ENCODE measurements around the gene IGFBP1. TPM values are rescaled to one million over a fixed set of nuclear protein-coding genes. Genes with fewer than 3 reads are reported as not detected.
A peak's percentile ranks its signal among the peaks of the same experiment; 100 is the strongest.

The IGFBP1 gene
- total RNA-seq, 1 experiment from 2014 or later = not detected

DNA sequence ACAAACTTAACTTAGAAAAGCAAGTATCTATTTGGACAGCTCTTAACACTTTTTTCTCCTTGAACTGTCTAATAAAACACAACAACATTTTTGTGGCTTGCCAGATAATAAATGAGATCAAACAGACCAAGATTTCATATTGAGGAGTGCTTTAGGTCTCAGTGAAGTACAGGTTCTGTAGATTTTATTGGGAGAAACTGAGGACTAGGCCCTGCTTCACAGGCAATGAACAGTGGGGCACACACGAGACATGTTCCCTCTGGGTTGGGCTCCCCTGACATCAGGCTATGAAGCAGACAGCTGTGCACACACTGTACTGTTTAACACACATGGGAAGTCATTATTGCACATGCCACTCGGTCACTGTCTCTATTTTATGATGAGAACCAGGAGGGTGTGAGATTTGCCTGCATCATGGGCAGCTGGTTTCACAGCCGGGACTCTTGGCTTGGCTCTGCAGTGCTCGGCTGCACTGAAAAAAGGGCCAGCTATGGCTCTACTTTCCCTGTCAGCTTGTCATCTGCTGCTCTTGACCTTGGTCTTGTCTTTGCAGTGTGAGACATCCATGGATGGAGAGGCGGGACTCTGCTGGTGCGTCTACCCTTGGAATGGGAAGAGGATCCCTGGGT lies 4.2 kb downstream of the IGFBP1 start:
- DNase-seq (ENCODE audit: low read depth, low spot score) = no peak
- in situ Hi-C loops (cut with HindIII; ENCODE audit: low pct_unique_long_range_greater_than_20kb, low sequenced_read_pairs) = no loop called here

DNA sequence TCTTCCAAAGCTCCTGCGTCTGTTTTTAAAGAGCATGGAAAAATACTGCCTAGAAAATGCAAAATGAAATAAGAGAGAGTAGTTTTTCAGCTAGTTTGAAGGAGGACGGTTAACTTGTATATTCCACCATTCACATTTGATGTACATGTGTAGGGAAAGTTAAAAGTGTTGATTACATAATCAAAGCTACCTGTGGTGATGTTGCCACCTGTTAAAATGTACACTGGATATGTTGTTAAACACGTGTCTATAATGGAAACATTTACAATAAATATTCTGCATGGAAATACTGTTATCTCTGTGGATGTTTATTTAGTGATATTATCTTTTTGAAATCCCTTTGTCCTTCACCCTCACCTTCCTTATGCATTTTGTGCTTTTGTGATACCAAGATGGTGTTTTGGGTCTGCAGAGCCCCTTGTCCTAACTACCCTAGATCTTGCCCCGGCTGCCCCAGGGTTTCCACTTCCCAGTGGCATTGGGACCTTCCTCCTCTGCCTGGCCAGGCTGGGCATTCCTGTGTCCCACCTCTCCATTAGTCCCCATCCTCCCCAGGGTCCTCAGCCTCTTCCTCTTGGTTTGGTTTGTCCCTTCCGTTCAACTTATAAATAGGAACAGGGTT lies 5.2 kb downstream of the IGFBP1 start:
- in situ Hi-C loops (cut with HindIII; ENCODE audit: low pct_unique_long_range_greater_than_20kb, low sequenced_read_pairs) = no loop called here
- no peak for DNase-seq (ENCODE audit: low read depth, low spot score)

DNA sequence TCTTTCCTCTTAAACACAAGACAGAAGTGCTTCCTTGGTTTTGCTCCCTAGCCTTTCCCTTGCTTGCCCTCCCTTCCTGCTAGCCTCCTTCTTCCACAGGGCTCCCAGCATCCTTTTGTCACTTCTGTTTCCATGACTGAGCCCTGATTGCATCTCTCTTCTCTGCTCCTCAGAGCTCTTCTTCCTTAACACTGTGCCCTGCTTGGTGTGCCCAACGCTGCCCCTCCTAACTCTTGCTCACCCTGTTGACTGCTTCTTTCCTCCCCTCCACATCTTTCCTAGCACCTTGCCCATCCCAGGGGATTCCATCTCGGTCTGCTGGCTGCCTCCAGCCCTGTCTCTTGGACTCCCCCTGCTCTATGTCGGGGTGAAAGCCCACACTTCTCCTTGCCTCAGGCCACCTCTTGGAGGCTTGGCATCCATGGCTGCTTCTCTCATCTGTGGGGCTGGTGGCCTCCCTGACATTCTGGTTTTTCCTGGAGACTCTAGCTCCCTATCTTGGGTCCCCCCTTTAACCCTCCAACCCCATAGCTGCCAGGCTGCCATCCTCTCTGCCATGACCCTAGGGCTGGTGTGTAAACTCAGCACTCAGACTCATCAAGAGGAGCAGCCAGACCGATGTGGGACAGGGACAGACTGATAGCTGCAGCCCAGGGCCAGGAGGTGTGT lies 5.8 kb downstream of the IGFBP1 start:
- no peak for DNase-seq (ENCODE audit: low read depth, low spot score)
- in situ Hi-C loops (cut with HindIII; ENCODE audit: low pct_unique_long_range_greater_than_20kb, low sequenced_read_pairs) = no loop called here

DNA sequence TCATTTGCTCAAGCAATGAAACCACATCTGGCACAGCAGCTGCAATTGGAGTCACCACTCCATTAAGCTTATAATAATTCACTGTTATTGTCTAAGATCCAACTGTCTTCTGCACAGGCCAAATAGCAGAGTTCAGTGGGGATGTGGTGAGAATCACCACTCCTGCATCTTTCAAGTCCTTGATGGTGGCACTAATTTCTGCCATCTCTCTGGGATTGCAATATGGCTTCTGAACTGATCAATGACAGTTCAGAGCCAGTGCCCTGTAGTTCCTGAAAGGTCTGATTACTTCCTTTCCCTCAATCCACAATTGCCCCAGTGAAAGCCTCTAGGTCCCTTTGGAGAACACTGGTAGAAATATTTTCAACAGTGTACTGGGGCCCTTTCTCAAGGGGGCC lies 6.4 kb downstream of the IGFBP1 start:
- DNase-seq (ENCODE audit: low read depth, low spot score) = no peak
- in situ Hi-C loops (cut with HindIII; ENCODE audit: low pct_unique_long_range_greater_than_20kb, low sequenced_read_pairs) = no loop called here

DNA sequence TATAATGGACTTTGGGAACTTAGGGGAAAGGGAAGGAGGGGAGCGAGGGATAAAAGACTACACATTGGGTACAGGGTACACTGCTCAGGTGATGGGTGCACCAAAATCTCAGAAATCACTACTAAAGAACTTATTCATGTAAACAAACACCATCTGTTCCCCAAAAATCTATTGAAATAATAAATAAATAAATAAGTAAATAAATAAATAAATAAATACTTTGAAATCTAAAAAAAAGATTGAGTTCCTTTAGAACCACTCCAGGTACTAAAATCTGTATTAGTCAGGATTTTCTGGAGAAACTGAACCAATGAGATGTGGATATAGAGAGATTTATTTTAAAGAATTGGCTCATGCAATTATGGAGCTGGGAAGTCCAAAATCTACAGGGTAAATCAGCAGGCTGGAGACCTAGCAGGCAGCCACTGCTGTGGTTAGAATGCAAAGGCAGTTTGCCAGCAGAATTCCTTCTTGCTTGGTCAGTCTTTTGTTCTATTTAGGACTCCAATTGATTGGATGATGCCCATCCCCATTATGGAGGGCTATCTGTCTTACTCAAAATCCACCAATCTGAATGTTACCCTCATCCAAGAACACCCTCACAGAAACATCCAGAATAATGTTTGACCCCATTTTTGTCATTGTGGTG lies 8.9 kb downstream of the IGFBP1 start:
- DNase-seq (ENCODE audit: low read depth, low spot score) = no peak
- in situ Hi-C loops (cut with HindIII; ENCODE audit: low pct_unique_long_range_greater_than_20kb, low sequenced_read_pairs) = no loop called here

DNA sequence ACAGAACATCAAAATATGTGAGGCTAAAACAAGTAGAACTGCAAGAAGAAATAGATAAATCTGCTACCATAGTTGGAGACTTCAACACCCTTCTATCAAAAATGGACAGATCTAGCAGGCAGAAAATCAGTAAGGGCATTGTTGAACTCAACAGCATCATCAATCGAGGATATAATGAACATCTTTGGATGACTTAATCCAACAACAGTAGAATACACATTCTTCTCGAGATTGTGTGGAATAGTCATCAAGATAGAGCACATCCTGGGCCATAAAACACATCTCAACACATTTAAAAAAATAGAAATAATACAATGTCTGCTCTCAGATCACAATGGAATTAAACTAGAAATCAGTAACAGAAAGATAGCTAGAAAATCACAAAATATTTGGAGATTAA lies 9.9 kb downstream of the IGFBP1 start:
- no peak for DNase-seq (ENCODE audit: low read depth, low spot score)
- in situ Hi-C loops (cut with HindIII; ENCODE audit: low pct_unique_long_range_greater_than_20kb, low sequenced_read_pairs) = no loop called here

DNA sequence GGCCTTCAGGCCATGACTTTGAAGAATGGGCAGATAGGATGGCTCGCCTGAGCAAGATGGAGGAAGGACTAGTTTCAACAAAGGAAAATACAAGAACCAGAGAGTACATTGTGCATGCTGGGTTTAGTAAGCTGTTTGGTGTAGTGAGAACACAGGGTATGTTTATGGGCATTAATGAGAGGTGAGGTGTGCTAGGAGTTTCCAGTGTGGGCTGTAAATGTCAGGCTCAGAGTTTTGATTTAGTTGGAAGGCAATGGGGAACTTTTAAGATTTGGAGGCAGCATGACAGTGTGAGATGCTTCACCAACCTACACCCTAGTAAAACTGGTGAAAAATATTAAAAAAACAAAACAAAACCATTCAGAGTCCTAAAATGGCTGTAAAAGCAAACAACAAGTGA lies 13.3 kb downstream of the IGFBP1 start:
- in situ Hi-C loops (cut with HindIII; ENCODE audit: low pct_unique_long_range_greater_than_20kb, low sequenced_read_pairs) = no loop called here
- no peak for DNase-seq (ENCODE audit: low read depth, low spot score)

DNA sequence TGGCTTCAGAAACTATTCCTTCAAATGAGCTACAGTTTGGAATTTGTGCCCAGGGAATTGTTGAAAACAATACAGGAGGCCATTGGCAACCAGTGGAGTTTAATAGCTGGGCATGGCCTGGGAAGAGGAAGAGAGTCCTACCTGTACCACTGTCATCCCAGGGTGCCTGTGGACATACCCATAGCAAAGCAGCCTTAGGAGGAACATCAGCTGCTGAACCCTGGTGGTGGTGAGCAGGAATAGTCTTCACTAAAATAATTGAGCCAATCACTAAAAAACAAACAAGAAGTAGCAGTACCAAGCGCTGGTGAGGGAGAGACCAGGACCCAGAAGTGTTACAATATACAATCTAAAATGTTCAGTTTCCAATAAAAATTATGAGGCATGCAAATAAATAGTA lies 14.5 kb downstream of the IGFBP1 start:
- in situ Hi-C loops (cut with HindIII; ENCODE audit: low pct_unique_long_range_greater_than_20kb, low sequenced_read_pairs) = no loop called here
- DNase-seq (ENCODE audit: low read depth, low spot score) = no peak

DNA sequence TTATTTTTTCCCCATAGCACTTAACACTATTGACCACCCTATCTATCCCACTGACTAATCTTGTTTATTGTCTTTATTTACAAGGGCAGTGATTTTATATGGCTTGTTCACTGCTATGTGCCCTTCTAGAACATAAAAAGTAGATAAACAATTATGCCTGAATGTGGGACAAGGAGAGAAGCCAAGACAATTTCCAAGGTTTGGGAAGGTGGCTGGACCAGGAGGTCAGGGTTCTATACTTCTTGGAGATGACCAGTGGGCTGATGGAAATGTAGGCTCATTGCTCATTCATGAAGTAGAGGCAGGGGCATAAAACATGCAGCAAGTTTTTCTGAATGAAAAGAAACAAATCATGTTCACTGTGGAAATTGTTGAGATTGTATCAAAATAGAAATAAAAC lies 21.3 kb downstream of the IGFBP1 start:
- in situ Hi-C loops (cut with HindIII; ENCODE audit: low pct_unique_long_range_greater_than_20kb, low sequenced_read_pairs) = no loop called here
- DNase-seq (ENCODE audit: low read depth, low spot score) = no peak

DNA sequence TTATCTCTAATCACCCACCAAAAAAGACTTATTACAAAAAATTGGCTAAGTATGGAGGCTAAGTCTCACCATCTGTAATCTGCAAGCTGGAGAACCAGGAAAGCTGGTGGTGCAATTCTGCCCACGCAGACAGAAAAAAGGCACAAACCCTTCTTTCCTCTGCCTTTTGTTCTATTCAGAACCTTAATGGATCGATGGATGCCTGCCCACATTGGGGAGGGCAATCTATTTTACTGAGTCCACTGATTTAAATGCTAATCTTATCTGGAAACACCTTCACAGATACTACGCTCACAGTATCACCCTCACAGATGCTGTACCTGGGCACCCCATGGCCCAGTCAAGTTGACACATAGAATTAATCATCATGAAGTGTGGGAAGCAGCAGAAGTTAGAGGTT lies 22.6 kb downstream of the IGFBP1 start:
- DNase-seq (ENCODE audit: low read depth, low spot score) = no peak
- in situ Hi-C loops (cut with HindIII; ENCODE audit: low pct_unique_long_range_greater_than_20kb, low sequenced_read_pairs) = no loop called here

DNA sequence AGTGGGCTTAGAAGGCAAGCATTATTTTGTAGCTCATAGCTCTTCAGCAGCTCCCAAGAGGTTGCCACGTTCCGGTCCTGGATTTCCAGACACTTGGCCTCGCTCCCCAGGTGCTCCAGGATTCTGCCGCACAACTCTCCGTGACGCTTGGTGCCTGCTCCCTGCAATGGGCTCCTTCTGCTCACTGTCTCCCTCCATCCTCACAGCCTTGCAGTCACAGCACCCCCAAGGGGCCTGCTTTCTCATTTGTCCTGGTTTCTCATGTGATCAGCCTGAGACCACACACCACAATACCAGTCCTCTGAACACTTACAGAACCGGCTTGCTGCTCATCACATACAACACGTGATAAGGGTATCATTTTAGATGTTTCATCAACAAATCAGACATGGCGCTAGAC lies 23.0 kb downstream of the IGFBP1 start:
- in situ Hi-C loops (cut with HindIII; ENCODE audit: low pct_unique_long_range_greater_than_20kb, low sequenced_read_pairs) = no loop called here
- no peak for DNase-seq (ENCODE audit: low read depth, low spot score)

DNA sequence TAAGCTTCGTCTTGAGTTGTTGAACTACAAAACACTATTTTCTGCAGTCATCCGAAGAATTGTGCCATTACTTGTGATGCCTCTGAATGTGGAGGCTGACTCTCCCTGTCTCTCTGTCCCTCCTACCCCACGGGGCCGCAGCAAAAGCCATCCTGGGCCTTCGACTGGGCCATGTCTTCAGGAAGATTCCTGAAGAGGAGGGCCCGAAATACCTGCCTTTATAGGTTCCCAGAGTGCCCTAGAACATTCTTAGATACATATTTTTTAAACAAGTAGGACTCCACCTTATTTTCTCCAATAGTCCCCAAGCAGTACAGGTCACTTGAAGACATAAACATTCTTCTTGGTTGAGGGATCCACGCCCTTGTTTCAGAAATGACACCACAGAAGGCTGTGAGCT lies 24.7 kb downstream of the IGFBP1 start:
- in situ Hi-C loops (cut with HindIII; ENCODE audit: low pct_unique_long_range_greater_than_20kb, low sequenced_read_pairs) = no loop called here
- DNase-seq (ENCODE audit: low read depth, low spot score) = no peak

DNA sequence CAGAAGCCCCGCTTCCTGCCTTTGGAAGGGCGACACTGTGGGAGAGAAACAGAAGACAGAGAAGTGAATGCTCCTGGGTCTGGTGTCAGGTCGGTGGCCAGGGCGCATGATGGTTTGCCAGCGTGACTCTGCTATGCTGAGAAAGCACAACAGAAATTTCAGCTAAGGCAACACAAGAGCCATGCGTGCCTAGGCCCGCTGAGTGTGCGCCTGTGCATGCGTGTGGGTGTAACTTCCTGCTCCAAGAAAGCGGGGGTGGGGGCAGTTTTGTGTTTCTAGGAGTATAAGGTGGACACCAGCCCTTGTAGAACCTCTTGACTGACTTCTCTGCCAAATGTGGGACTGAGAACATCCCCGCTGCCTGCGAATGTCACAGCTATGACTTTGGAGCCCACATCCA lies 26.6 kb downstream of the IGFBP1 start:
- in situ Hi-C loops (cut with HindIII; ENCODE audit: low pct_unique_long_range_greater_than_20kb, low sequenced_read_pairs) = no loop called here
- DNase-seq (ENCODE audit: low read depth, low spot score) = no peak

DNA sequence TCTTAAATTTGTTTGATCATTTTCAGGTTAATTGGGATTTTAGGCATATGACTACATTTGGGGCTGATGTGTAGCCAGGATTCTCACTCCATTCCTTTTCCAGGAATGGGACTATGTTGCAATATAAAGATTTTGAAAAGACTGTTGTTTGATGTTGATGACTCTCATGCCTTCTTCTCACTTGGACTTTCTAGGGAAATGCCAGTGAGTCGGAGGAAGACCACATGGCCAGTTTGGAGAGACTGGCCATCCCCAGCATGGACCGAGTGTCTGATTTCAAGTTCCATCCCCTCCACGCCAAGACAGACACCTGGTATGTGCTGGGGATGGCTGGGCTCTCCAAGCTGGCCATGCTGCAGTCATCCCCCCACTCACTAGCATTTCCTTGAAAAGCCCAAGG lies 27.3 kb downstream of the IGFBP1 start:
- in situ Hi-C loops (cut with HindIII; ENCODE audit: low pct_unique_long_range_greater_than_20kb, low sequenced_read_pairs) = no loop called here

DNA sequence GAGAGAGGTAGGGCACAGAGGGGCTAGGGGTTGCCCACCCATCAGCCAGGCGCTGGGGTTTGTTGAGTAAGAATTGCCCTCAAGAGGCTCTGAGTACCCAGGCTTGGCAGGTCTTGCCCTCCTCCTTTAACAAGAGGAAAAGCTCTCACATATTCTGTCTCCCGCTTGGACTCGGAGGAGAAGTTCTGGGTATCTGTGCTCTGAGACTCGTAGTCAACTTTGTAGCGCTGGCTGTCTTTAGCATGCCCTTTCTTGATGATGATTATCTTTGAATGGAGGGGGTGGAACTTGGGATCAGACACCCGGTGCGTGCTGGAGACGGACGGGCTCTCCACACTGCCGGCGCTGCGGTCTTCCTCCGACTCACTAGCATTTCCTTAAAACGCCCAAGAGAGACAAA lies 28.8 kb downstream of the IGFBP1 start:
- in situ Hi-C loops (cut with HindIII; ENCODE audit: low pct_unique_long_range_greater_than_20kb, low sequenced_read_pairs) = no loop called here
- no peak for DNase-seq (ENCODE audit: low read depth, low spot score)

More for the DNA sequence above, 27.3 kb downstream of the IGFBP1 start:
- no peak for DNase-seq (ENCODE audit: low read depth, low spot score)

DNA sequence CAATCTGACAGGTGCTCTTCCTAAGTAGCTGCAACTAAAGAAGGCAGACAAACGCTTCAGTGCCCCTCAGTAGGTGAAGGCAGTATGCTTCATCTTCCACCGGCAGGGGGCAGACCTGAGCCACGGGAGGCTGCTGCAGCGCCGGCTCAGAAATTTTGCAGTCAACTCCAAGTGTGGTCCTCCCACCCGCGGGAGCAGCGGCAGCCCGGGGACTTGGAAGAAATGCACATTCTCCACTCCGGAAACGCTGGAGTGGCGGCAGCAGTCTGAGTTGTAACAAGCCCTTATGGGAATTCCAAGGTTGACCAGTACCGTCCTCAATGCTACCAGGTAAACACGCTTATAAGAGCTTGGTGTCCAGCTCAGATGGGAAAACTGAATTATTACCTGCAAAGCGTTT lies 29.4 kb downstream of the IGFBP1 start:
- in situ Hi-C loops (cut with HindIII; ENCODE audit: low pct_unique_long_range_greater_than_20kb, low sequenced_read_pairs) = no loop called here
- DNase-seq (ENCODE audit: low read depth, low spot score) = peak; percentile 82

DNA sequence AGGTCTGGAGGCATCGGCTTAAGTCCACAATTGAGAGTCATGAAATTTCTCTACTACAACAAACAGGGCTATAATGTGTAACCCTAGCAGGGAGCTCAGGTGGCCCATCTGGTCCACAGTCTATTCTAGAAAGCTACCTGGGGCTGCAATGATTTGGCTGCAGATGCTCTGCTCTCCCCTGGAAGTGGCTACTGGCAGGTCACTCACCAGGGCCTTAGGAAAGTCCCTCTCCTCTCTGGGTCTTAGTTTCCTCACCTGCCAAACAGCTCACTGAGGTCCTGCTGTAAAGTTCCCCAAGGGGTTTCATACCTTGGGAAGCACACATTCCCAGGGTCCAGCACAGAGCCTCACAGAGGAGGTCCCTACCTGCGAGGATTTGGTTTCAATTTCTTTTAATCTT lies 30.3 kb downstream of the IGFBP1 start:
- no peak for DNase-seq (ENCODE audit: low read depth, low spot score)
- in situ Hi-C loops (cut with HindIII; ENCODE audit: low pct_unique_long_range_greater_than_20kb, low sequenced_read_pairs) = no loop called here

DNA sequence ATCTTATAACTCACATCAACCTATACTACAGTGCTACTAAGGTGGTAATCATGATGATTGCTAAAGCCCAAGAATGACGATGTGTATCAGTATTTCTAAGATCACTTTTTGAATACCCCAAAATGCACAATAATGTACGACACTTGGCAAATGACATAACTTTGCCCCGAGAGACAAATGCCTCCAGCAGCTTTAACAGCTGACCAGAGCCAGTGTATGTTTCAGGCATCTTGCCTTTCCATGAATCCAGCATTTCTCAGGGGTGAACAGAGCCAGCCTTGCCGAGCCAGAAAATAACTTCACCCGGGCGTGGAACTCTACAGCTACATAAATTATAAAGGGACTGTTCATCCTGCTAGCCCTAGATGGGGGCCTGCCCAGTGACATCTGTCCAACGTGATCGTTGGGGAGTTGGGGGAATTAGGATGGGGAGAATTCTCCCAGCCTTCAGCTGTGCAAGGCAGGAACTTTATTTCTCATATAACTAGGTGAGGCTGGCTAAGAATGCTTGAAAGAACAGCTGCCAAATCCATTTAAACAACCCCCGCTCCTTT lies 31.0 kb downstream of the IGFBP1 start:
- in situ Hi-C loops (cut with HindIII; ENCODE audit: low pct_unique_long_range_greater_than_20kb, low sequenced_read_pairs) = no loop called here
- DNase-seq (ENCODE audit: low read depth, low spot score) = no peak
